GM21786 (cell line): Measurements from ENCODE around the gene WDR74.
A peak's percentile ranks its signal among the peaks of the same experiment; 100 is the strongest.

Experiments
- ATAC-seq: cut with Tn5 transposase; IDR thresholded peaks from one replicate; pipeline ENCODE4 v1.9.1; 2021; ENCODE audit not compliant: unreplicated experiment

Gene WDR74

GRCh38 chr11:62799486-62799885, 39.9 kb downstream of the WDR74 start:
- ATAC-seq = no peak

DNA sequence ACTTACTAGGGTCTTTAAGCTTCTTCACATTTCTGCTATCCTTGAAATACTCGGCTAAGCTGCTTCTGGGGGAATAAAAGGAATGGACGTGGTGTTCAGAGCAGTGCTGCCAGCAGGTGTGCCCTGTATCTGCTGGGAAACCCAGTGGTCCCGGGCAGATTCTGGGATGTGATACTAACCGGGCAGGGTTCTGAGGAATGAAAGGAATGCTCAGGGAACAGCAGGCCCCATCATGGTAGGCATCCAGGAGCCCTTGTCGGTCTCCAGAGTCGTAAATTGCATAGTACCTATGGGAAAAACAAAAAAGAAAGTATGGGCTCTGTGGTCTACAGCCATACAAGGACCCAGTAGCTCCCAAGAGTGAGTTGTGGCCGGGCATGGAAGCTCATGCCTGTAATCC, 43.1 kb downstream of the WDR74 start:
- no peak for ATAC-seq

- no peak for ATAC-seq
These were observed 45.1 kb downstream of the WDR74 start for GRCh38 chr11:62794201-62794775.

DNA sequence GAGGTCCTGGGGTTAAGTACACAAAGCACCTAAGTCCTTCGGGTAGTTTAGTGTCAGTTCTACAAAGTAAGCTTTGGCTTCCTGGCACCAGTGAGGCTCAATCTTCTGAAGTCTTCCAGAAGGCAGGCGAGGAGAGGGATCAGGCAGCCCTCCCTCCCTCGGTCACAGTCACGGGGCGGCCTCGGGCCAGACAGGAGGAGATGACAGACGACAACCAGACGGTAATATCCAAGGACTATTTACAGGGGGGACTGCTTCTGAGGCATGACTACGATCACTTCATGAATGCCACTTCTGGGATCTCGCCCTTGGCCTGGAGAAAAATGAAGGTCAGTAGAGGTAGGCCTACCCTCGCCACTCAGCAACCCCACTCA, 47.2 kb downstream of the WDR74 start:
- peak; percentile 3 for ATAC-seq

- peak; percentile 68 for ATAC-seq
These were observed 47.7 kb downstream of the WDR74 start, which contains the start of gene TMEM223 for GRCh38 chr11:62791501-62792201. Gene TMEM223 (minus strand): TSS chr11:62792006. CDS start chr11:62791994, 12 bp downstream.

DNA sequence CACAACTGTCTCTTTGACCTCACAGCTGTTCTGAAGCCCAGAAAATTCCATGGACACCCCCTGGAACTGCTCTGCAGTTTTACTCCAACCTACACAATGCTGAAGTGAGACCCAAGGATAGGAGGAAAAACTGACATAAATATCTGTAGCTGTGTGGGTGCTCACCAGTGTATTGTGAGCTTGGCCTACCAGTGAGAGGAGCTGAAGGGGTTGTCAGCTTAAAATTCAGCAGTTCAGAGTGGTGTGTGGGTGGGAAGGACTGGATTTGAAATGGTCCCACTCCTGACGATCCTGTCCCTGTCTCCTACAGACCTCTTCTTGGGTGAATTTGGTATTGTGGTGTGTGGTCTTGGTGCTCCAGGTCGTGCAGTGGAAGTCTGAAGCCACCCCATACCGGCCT, 49.8 kb downstream of the WDR74 start:
- no peak for ATAC-seq

- ATAC-seq = no peak
These were observed 50.4 kb downstream of the WDR74 start for GRCh38 chr11:62788991-62789390.

- peak; percentile 76 for ATAC-seq
These were observed 52.2 kb downstream of the WDR74 start, which contains the start of gene TMEM179B for GRCh38 chr11:62787005-62787759. Gene TMEM179B (plus strand): TSS chr11:62787402. CDS start chr11:62787432, 30 bp downstream.

DNA sequence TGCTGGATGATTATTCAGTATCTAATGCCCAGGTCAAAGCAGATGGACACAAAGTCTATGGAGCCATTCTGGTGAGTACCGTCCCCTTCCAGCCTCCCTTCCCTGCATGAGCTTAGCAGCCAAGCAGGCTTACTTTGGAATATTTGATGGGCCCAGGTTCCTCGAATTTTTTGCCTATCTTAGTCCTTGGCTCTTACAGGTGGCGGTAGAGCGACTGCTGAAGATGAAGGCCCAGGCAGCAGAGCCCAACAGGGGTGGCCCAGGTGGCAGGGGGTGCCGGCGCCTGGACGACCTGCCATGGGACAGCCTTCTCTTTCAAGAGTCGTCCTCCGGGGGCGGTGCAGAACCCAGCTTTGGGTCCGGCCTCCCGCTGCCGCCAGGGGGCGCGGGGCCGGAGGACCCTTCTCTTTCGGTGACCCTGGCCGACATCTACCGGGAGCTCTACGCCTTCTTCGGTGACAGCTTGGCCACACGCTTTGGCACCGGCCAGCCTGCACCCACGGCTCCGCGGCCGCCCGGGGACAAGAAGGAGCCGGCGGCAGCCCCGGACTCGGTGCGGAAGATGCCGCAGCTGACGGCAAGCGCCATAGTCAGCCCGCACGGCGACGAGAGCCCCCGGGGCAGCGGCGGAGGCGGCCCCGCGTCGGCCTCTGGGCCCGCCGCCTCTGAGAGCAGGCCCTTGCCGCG, 52.9 kb downstream of the WDR74 start:
- peak; percentile 58 for ATAC-seq
